ENCODE results near the gene NKX2-4. TPM values are rescaled to one million over a fixed set of nuclear protein-coding genes. Genes with fewer than 3 reads are reported as not detected.

NKX2-4 gene
- total and polyA plus RNA-seq, 12 donors: 0.14 TPM; not detected in 11

GRCh38 chr20:21357844-21358243 lies 39.5 kb downstream of the NKX2-4 start:
- intact Hi-C loops (cut with DNase I): no loop called here
- Histone ChIP-seq H3K4me3 (no peak overlapping the region), H3K4me1 (replicated peaks in 1 of 2) (peaks cover 0 to 17% of the 10 kb centered on the region in 2 donors), H3K9me3 (replicated peaks in 1 of 3) (no peaks in the 10 kb centered on the region), H3K36me3 (replicated peaks in 1 of 2) (peaks cover 0 to 54% of the 10 kb centered on the region in 2 donors), H3K27ac (no peak overlapping the region), H3K27me3 (no peaks in the 10 kb centered on the region)
- WGBS, 4 donors: 76 to 93% (median 86%) methylated on average over 1 of the region's 1 CpG
- TF ChIP-seq, protein P1, sequence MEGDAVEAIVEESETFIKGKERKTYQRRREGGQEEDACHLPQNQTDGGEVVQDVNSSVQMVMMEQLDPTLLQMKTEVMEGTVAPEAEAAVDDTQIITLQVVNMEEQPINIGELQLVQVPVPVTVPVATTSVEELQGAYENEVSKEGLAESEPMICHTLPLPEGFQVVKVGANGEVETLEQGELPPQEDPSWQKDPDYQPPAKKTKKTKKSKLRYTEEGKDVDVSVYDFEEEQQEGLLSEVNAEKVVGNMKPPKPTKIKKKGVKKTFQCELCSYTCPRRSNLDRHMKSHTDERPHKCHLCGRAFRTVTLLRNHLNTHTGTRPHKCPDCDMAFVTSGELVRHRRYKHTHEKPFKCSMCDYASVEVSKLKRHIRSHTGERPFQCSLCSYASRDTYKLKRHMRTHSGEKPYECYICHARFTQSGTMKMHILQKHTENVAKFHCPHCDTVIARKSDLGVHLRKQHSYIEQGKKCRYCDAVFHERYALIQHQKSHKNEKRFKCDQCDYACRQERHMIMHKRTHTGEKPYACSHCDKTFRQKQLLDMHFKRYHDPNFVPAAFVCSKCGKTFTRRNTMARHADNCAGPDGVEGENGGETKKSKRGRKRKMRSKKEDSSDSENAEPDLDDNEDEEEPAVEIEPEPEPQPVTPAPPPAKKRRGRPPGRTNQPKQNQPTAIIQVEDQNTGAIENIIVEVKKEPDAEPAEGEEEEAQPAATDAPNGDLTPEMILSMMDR (IDR thresholded peaks at IDR 0.05): no peak
- no peak for TF ChIP-seq POLR2A (IDR thresholded peaks at IDR 0.05)
- no peak for DNase-seq

DNA sequence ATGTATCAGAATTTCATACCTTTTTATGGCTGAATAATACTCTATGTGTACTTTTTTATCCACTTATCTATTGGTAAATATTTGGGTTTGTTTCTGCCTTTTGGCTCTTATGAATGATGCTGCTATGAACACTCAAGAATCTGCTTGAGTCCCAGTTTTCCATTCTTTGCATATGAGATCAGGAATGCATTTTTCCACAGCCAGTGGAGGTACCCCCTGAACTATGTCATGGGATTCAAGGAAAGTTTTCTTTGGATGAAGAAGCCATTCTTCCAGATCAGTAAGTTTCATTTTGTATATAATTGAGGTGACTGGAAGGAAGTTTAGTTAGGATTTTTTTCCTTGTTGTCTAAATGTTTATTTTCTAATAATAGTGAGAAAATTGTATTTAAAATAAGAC lies 40.9 kb downstream of the NKX2-4 start:
- intact Hi-C loops (cut with DNase I): no loop called here
- Histone ChIP-seq H3K27ac (no peak overlapping the region), H3K4me3 (no peak overlapping the region), H3K27me3 (no peaks in the 10 kb centered on the region), H3K36me3 (replicated peaks in 1 of 2) (peaks cover 0 to 54% of the 10 kb centered on the region in 2 donors), H3K9me3 (replicated peaks in 1 of 3) (no peaks in the 10 kb centered on the region), H3K4me1 (replicated peaks in 1 of 2) (peaks cover 0 to 17% of the 10 kb centered on the region in 2 donors)
- TF ChIP-seq, protein P1 (IDR thresholded peaks at IDR 0.05): no peak
- no peak for TF ChIP-seq POLR2A (IDR thresholded peaks at IDR 0.05)
- DNase-seq: no peak

DNA sequence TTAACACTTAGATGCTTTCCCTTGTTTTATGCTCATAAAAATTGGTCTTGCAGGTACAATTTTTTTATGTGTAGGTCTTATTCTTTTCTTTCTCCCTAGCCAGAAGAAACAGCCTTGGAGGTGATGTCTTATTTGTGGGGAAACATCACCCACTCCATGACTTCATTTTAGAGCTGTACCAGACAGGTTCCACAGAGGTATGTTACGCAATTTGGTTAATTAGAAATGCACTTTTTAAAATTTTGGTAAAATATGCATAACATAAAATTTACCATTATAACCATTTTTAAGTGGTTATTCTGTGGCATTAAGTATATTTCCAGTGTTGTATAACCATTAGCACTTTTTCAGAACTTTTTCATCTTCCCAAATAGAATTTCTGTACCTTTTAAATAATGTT lies 41.3 kb downstream of the NKX2-4 start:
- H3K4me3 ChIP-seq: no peak overlapping the region
- TF ChIP-seq POLR2A (IDR thresholded peaks at IDR 0.05): no peak
- TF ChIP-seq, protein P1 (IDR thresholded peaks at IDR 0.05): no peak
- no peaks in the 10 kb centered on the region for H3K9me3 ChIP-seq (replicated peaks in 1 of 3)
- intact Hi-C loops (cut with DNase I): no loop called here
- DNase-seq: no peak
- WGBS, 4 donors: 0 to 97% (median 45%) methylated on average over 1 of the region's 1 CpG
- H3K27ac ChIP-seq: no peak overlapping the region
- no peaks in the 10 kb centered on the region for H3K27me3 ChIP-seq
- peaks cover 0 to 14% of the 10 kb centered on the region in 2 donors for H3K4me1 ChIP-seq (replicated peaks in 1 of 2)
- peaks cover 0 to 54% of the 10 kb centered on the region in 2 donors for H3K36me3 ChIP-seq (replicated peaks in 1 of 2)

DNA sequence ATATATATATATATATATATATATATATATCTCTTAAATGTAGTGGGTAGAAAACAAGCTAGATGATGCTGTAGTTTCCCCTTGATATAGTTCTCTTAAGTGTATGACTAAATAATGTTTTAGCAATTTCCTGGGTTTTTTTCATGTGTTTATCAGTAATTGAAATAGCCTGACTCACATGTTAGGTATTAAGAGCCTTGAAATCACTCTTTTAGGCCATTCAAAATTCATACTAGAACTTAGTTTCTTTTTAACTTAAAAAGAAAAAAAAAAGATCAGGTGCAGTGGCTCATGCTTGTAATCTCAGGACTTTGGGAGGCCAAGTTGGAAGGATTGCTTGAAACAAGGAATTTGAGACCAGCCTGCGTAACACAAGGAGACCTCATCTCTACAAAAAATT lies 44.1 kb downstream of the NKX2-4 start:
- peaks cover 0 to 4% of the 10 kb centered on the region in 2 donors for H3K4me1 ChIP-seq (replicated peaks in 1 of 2)
- intact Hi-C loops (cut with DNase I): no loop called here
- H3K9me3 ChIP-seq (replicated peaks in 1 of 3): no peaks in the 10 kb centered on the region
- H3K4me3 ChIP-seq: no peak overlapping the region
- peaks cover 0 to 52% of the 10 kb centered on the region in 2 donors for H3K36me3 ChIP-seq (replicated peaks in 1 of 2)
- no peaks in the 10 kb centered on the region for H3K27me3 ChIP-seq
- TF ChIP-seq, protein P1 (IDR thresholded peaks at IDR 0.05): no peak
- no peak for TF ChIP-seq POLR2A (IDR thresholded peaks at IDR 0.05)
- WGBS, 4 donors: 61 to 100% (median 84%) methylated on average over 1 of the region's 1 CpG
- no peak for DNase-seq
- peak overlapping the region in 1 of 5 donors; percentile 36 for H3K27ac ChIP-seq
